ENCODE measurements around the gene FNBP1L.

DNA sequence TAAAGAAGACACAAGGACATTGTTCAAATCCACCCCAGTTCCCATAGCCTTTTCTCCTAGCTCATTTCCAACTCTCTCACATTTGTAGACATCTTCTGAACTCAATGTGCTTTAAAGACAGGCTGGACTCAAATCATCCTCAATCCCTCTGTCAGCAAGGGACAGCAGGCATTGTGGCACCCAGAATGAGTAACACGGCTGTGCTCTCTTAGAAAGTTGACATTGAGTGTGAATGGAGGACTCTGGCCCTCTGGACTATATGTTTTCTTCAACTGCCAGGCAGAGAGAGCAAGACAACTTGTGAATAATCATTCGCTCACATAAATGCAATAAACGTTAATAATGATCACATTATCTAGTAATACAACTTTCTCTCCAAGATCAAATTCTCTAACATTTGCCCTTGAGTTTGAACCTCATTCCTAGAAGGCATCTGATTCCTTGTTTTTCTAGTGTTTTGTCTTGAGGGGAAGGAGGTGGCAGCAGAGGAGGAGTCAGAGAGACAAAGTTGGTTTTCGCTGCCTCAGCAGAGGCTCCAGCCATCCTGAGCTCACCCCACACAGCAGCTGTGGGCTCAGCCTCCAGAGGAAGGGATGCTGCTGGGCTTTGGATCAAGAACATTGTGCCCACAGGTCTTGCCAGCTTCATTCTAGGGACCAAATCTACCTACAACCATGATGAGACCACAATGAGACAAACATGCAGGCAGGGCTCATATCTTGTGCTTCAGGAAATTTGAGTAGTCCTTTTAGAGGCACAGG is 148.6 kb downstream of the FNBP1L start:
- TF ChIP-seq, protein P1, sequence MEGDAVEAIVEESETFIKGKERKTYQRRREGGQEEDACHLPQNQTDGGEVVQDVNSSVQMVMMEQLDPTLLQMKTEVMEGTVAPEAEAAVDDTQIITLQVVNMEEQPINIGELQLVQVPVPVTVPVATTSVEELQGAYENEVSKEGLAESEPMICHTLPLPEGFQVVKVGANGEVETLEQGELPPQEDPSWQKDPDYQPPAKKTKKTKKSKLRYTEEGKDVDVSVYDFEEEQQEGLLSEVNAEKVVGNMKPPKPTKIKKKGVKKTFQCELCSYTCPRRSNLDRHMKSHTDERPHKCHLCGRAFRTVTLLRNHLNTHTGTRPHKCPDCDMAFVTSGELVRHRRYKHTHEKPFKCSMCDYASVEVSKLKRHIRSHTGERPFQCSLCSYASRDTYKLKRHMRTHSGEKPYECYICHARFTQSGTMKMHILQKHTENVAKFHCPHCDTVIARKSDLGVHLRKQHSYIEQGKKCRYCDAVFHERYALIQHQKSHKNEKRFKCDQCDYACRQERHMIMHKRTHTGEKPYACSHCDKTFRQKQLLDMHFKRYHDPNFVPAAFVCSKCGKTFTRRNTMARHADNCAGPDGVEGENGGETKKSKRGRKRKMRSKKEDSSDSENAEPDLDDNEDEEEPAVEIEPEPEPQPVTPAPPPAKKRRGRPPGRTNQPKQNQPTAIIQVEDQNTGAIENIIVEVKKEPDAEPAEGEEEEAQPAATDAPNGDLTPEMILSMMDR (IDR thresholded peaks at IDR 0.05) = no peak
- TF ChIP-seq POLR2A (IDR thresholded peaks at IDR 0.05) = no peak
